ENCODE results near the gene GXYLT1.

- TF ChIP-seq CTCF (IDR thresholded peaks at IDR 0.05): no peak
- TF ChIP-seq POLR2A (IDR thresholded peaks at IDR 0.05): no peak
Measured at GRCh38 chr12:42187799-42188198, 43.1 kb upstream of the GXYLT1 start.

All from testis (tissue), 2 donors.